ENCODE data around the gene VAC14.
A peak's percentile ranks its signal among the peaks of the same experiment; 100 is the strongest.

The VAC14 gene

DNA sequence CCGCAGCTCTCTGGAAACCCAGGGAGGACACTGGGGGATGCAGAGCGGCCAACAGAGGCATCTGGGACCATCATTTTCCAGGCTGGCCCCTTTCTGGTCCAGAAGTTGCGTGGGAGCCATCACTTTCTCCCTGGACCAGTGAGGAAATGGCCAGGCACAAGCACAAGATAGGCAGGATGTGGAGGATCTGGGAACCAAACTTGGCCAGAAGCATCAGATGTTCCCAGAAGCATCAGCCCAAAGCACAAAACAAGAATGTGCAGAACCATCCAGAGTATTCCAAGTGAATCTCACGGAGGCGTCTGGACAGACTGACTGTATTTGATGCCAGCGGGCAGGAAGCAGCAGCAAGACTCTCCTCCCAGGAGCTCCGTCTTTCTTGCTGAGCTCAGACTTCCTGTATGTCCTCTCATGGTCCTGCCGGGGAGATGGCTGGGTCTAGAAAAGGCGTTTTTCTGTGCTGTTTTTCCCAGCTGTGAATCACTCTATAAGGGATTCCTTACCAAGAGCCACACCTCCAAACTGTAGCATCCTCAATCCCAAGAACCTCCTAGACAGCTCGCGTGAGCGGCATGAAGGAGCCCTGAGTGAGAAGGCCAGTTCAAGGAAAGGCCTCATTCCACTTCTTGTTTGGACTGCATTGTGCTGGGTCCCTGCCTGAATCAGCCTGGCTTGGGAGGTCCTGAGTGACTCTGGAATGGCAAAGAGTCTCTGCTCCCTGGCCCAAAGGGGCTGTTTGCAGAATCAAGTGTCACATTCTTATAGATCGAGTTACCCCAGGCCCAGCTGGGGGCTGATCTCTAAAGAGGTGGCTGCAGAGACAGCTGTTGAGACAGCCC is 65.6 kb downstream of the VAC14 start:
- Mint-ChIP-seq H3K27ac (peak overlapping the region; percentile 100), H3K4me3 (peak overlapping the region; percentile 64), H3K9me3 (ENCODE audit: low read depth) (no peaks in the 10 kb centered on the region), H3K27me3 (no peaks in the 10 kb centered on the region), H3K36me3 (peaks cover 17% of the 10 kb centered on the region), H3K4me1 (ENCODE audit: low read depth) (peaks cover 57% of the 10 kb centered on the region)

DNA sequence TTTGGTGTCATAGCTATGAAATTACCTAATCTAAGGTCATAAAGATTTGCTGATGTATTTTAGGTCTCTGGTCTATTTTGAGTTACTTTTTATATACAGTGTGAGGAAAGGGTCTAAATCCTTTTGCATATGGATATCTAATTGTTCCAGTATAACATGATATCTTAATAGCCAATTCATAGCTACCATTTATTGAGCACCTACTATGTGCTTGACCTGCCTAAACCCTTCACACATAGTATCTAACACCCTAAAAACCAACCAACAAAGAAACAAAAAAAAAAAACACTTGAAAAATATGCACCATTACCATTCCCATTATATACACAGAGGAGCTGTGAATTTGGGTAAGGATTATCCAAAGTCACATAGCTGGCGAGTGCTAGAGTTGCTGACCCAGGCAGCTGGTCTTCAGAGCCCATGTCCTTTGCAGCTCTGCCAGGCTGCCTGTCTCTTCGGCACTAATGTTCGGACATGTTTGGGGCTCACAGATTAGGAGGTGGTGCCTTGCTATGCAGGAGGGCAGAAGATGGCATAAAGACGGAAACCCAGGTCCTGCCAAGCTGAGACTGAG is 66.3 kb downstream of the VAC14 start:
- no peaks in the 10 kb centered on the region for H3K9me3 Mint-ChIP-seq (ENCODE audit: low read depth)
- H3K36me3 Mint-ChIP-seq: peaks cover 23% of the 10 kb centered on the region
- no peaks in the 10 kb centered on the region for H3K27me3 Mint-ChIP-seq
- no peak overlapping the region for H3K4me3 Mint-ChIP-seq
- H3K27ac Mint-ChIP-seq: peak overlapping the region; percentile 58
- peaks cover 50% of the 10 kb centered on the region for H3K4me1 Mint-ChIP-seq (ENCODE audit: low read depth)

DNA sequence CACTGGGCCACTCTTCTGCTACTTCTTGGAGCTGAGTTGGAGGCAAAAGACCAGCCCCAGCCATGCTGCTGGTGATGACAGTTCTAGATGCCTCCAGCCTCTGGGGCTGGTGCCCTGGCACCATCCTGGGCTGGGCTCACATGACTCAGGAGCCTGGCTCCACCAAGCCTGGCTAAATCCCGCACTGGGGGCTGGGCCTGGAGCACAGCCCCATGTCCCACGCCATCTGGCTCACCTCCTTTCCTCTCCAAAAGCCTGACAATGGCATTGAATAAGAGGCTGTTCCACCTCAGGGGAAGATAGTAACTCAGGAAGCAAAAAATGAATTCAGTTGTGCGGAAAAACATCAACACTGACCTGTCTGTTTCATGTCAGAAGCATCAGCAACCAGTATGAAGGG is 70.0 kb downstream of the VAC14 start:
- Mint-ChIP-seq H3K36me3 (peaks cover 21% of the 10 kb centered on the region), H3K4me3 (no peak overlapping the region), H3K9me3 (ENCODE audit: low read depth) (no peaks in the 10 kb centered on the region), H3K27ac (no peak overlapping the region), H3K4me1 (ENCODE audit: low read depth) (peaks cover 14% of the 10 kb centered on the region), H3K27me3 (no peaks in the 10 kb centered on the region)

DNA sequence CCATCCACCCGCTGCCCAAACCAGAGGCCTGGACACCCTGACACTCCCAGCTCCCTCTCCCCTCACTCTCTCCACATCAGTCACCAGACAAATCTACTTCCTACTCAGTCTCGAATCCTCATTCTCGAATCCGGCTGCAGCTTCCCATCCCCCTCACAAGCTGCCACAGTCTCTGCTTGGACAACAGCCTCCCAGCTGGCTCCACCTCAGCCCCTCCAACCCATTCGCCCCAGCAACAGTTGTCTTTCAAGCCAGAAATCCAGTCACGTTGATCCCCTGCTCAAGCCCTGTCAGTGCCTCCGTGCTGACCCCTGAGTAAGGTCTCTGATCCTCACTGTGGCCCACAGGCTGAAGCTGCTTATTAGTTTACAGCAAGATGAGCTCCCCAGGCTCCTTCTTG is 70.9 kb downstream of the VAC14 start:
- no peaks in the 10 kb centered on the region for H3K27me3 Mint-ChIP-seq
- no peak overlapping the region for H3K4me3 Mint-ChIP-seq
- peaks cover 21% of the 10 kb centered on the region for H3K36me3 Mint-ChIP-seq
- no peak overlapping the region for H3K27ac Mint-ChIP-seq
- H3K4me1 Mint-ChIP-seq (ENCODE audit: low read depth): peaks cover 6% of the 10 kb centered on the region
- H3K9me3 Mint-ChIP-seq (ENCODE audit: low read depth): no peaks in the 10 kb centered on the region

DNA sequence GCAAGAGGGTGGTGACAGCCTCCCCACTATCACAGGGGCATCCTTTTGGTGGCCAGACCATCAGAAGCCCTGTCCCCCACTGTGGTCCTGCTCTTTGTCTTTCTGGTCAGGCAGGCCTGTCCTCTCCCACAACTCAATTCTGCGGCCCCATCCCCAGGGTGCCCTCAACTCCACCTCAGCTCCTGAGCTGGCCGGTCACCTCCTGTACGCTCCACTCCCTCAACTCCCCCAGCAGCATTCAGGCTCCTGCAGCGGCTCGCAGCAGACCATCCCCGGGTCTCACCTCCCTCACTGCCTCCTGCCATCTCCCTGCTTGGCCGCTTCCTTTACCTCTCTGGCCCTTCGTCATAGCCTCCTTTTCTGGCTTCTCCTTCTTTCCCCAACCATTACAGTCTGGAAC is 71.7 kb downstream of the VAC14 start:
- no peaks in the 10 kb centered on the region for H3K4me1 Mint-ChIP-seq (ENCODE audit: low read depth)
- H3K9me3 Mint-ChIP-seq (ENCODE audit: low read depth): no peaks in the 10 kb centered on the region
- H3K36me3 Mint-ChIP-seq: peaks cover 21% of the 10 kb centered on the region
- H3K27ac Mint-ChIP-seq: no peak overlapping the region
- no peak overlapping the region for H3K4me3 Mint-ChIP-seq
- no peaks in the 10 kb centered on the region for H3K27me3 Mint-ChIP-seq

DNA sequence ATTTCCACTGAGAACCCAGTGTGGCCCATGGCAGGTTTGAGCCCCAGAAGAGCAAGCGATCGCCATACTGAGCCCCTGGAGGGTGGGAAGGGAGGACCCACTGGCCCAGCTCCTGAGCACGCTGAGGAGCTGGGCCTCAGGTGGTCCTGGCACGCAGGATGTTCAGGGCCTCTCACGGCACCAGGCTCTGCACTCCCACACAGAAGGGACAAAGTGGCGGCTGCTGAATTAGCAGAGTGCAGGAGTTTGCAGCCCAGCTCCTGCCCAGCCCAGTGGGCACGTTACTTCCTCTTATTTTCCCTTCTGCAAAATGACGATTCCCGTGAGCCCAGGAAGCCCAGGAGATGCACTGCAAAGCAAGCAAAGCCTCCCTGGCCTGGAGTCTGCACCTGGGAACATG is 72.8 kb downstream of the VAC14 start:
- Mint-ChIP-seq H3K36me3 (peaks cover 21% of the 10 kb centered on the region), H3K27me3 (no peaks in the 10 kb centered on the region), H3K9me3 (ENCODE audit: low read depth) (no peaks in the 10 kb centered on the region), H3K27ac (no peak overlapping the region), H3K4me3 (no peak overlapping the region), H3K4me1 (ENCODE audit: low read depth) (no peaks in the 10 kb centered on the region)

DNA sequence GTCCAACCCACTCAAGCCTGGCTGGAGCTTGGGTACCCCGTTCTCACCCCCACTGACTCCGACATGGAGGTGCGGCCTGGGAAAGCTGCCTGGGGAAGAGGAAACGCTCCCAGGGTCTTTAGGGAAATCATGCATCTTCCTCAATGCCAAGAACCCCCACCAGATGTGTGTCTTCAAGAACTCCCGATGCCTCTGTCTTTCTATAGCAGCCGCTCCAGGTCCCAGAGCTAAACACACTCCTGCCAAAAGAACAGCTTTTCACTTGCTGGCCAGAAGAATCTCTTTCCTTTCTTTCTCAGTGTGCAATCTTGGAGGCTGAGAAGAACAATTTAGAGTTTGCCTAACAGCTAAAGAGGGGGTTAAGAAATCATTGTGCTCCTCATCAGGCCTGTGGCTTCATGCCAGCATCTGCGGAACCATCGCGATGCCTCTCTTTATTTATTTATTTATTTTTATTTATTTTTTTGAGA is 74.0 kb downstream of the VAC14 start:
- no peaks in the 10 kb centered on the region for H3K4me1 Mint-ChIP-seq (ENCODE audit: low read depth)
- peaks cover 20% of the 10 kb centered on the region for H3K36me3 Mint-ChIP-seq
- no peak overlapping the region for H3K4me3 Mint-ChIP-seq
- no peak overlapping the region for H3K27ac Mint-ChIP-seq
- no peaks in the 10 kb centered on the region for H3K9me3 Mint-ChIP-seq (ENCODE audit: low read depth)
- no peaks in the 10 kb centered on the region for H3K27me3 Mint-ChIP-seq

DNA sequence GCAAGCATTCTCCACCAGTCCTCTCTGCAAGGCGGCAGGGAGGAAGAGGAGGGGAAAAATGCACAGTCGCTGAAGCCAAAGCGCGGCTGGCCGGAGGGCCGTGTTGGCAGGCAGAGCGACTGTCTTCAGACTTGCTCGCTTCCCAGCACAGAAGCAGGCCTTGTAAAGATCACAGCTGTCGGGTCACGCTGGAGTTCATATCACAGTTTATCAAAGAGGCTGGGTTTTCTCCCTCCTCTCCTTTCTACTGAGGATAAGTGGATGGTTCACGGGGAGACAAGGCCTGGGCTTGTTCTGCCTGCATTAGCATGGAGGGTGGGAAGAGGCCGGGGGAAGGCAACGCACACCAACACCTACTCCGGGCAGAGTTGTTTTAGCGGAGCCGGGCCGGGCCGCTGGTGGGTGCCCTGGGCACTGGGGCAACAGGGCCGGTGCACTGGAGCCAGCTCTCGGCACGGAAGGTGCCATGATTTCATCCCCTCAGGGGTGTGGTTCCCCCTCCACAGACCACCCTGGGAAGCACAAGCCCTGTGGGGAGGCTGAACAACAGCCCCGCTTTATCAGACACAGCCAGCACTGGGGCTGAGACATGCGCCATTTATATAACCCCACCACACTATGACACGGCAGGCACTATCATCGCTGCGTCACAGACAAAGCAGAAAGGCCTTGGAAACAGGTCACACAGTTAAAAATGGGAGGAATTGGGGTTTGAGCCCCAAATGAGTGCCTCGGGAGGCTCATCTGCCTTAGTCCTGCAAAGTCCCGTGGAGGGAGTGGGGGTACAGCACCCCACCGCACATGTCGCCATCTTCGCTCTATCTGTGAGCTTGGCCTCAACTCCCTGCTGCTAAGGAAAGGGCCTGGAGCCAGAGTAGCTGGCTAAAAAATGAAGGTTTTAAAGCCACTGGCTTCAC is 74.8 kb downstream of the VAC14 start:
- peaks cover 16% of the 10 kb centered on the region for H3K36me3 Mint-ChIP-seq

DNA sequence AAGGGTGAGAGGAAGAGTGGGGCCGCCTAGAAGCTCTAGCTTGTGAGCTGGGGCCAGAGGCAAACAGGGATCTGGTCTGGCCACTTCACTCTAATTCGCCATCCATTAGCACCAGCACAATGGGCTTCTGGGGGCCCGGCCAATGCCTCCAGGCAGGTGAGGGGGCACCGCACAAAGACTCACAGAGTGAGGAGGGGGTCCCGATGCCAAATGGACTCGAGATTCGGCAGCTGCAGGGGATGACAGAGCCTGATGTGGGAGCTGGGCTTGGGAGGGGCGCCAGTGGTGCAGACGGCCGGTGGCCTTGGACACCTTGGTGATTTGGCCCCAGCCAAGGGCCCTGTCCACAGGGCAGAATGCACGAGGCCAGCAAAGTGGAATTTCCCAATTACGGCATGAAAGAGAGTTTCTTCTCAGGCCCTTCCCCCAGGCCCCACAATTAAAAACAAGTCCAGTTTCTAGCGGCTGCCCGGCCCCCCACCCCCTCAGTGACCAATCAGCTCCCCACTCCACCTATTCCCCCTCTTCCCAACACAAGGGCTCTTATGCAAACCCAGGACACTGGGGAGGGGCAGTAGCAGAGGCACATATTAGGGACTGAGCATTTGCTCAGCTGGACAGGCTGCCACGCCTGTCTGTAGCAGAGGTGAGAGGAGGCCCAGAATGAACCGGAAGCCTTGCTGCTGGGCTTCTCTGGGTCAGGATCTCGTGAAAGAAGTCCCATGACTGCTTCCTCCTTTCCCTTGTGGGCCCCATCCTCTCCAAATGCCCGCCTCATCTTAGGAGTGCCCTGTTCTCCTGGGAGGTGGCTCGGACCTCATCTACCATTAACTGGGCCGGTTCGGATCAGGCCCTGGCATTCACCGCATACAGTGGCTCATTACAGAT is 75.7 kb downstream of the VAC14 start:
- H3K9me3 Mint-ChIP-seq (ENCODE audit: low read depth): no peaks in the 10 kb centered on the region
- H3K27ac Mint-ChIP-seq: no peak overlapping the region
- no peak overlapping the region for H3K4me3 Mint-ChIP-seq
- peaks cover 16% of the 10 kb centered on the region for H3K36me3 Mint-ChIP-seq
- H3K27me3 Mint-ChIP-seq: no peaks in the 10 kb centered on the region
- no peaks in the 10 kb centered on the region for H3K4me1 Mint-ChIP-seq (ENCODE audit: low read depth)

More for the DNA sequence above, 74.8 kb downstream of the VAC14 start:
- no peak overlapping the region for H3K27ac Mint-ChIP-seq
- H3K4me1 Mint-ChIP-seq (ENCODE audit: low read depth): no peaks in the 10 kb centered on the region
- no peaks in the 10 kb centered on the region for H3K27me3 Mint-ChIP-seq
- H3K4me3 Mint-ChIP-seq: no peak overlapping the region
- no peaks in the 10 kb centered on the region for H3K9me3 Mint-ChIP-seq (ENCODE audit: low read depth)

DNA sequence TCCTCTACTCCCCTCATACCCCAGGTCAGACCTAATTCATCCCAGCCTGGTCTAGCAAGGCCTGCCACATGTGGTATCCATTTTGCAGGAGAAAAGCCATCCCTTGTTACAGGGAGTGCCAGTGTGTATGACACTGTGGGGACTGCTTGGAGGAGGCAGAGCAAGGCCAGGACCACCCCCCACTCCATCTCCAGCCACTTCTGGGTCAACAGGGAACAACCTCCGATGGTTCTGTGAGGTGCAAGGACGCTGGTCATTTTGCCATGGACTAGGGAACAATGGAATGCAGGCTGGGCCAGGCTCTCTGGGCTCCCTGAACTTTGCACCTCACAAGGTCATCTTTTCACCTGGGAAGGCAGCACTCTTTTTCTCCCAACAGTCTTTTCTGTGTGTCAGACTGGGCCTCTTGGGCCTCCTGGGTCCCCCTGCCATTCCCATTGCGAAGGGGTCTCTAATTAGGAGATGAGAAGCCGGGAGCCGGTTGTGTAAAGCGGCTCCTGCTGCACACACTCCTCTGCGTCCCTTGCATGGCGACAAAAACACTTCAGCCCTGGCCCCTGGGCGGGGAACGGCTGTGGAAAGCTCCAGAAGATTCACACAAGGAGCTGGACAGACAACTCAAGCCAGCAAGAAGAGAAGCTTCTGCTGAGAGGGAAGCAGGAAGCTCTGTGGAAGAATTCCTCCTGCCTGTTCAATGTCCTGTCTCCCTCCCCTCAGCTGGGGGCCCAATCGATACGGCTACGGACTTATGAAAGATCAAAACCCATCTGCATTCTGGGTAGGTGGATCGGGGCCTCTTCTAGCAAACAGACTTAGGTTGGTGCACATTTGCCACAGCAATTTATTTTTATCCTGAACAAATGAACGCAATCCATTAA is 76.6 kb downstream of the VAC14 start:
- peaks cover 12% of the 10 kb centered on the region for H3K36me3 Mint-ChIP-seq
- no peaks in the 10 kb centered on the region for H3K9me3 Mint-ChIP-seq (ENCODE audit: low read depth)
- H3K27ac Mint-ChIP-seq: no peak overlapping the region
- no peak overlapping the region for H3K4me3 Mint-ChIP-seq
- H3K27me3 Mint-ChIP-seq: no peaks in the 10 kb centered on the region
- H3K4me1 Mint-ChIP-seq (ENCODE audit: low read depth): no peaks in the 10 kb centered on the region

DNA sequence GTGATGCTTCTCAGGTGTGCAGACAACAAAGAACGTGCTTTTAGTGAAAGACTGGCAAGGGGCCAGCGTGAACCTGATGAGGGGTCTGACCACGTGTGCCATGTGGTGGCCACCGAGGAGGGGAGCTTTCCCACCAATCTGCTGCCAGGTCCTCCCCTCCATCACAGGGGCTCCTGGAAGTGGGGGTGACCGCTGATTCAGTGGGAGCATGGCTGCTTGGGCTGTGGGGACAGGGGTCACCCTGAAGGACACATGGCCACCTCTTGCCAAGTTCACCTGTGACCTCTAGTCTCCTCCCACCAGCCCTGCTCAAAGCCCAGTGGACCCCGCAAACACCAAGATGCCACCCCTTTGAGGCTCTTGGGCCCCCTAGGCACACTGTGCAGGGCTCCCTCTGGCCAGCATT is 77.2 kb downstream of the VAC14 start:
- H3K36me3 Mint-ChIP-seq: peaks cover 15% of the 10 kb centered on the region
- H3K27ac Mint-ChIP-seq: no peak overlapping the region
- no peak overlapping the region for H3K4me3 Mint-ChIP-seq
- no peaks in the 10 kb centered on the region for H3K4me1 Mint-ChIP-seq (ENCODE audit: low read depth)
- H3K9me3 Mint-ChIP-seq (ENCODE audit: low read depth): no peaks in the 10 kb centered on the region
- H3K27me3 Mint-ChIP-seq: no peaks in the 10 kb centered on the region

DNA sequence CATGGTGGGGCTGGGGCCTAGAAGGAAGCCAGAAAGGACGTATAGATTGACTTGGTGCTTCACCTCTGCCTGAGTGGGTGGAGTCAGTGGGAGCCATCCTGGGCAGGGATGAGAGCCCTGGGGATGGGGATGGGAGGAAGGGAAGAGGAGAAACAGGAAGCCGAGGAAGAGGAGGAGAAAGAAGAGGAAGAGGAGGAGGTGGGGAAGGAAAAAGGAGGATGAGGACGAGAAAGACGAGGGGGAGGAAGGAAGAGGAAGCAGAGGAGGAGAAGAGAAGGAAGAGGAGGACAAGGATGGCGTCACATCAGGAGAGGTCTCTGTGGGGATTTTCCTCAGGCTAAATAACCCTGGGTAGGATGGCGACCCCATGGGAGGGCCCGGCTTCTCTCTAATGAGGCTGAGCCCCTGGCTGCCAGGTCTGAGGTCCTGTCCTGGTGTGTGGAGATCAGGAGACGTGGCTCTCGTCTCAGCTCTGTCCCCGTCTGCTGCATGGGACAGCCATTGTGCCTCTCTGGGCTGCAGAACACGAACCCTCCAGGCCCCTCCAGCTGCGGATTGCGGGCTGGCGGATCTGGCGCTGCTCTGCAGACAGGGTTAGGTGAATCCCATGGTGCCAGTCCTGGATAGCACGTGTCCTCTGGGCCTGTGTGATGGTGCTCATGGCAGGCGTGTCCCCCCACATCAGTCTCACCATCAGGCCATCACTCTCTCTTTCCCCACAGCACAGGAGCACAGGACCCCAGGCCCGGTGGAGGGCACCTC is 79.6 kb downstream of the VAC14 start:
- H3K27ac Mint-ChIP-seq: no peak overlapping the region
- peaks cover 15% of the 10 kb centered on the region for H3K36me3 Mint-ChIP-seq
- H3K4me1 Mint-ChIP-seq (ENCODE audit: low read depth): no peaks in the 10 kb centered on the region
- H3K4me3 Mint-ChIP-seq: no peak overlapping the region
- no peaks in the 10 kb centered on the region for H3K9me3 Mint-ChIP-seq (ENCODE audit: low read depth)
- H3K27me3 Mint-ChIP-seq: no peaks in the 10 kb centered on the region

Measured in activated naive CD8-positive, alpha-beta T cell (primary cell).